Panc1 (cell line): ENCODE data around the gene ABTB2. TPM values are rescaled to one million over a fixed set of nuclear protein-coding genes. Genes with fewer than 3 reads are reported as not detected.
A peak's percentile ranks its signal among the peaks of the same experiment; 100 is the strongest.

Experiments
- ATAC-seq: fragments of 200-7000 bp; cut with Tn5 transposase; 2 replicates; pipeline ENCODE4 v1.9.1; 2020; ENCODE audit warnings: mild to moderate bottlenecking, moderate library complexity
- BruUV-seq: library from RNA; stranded (reverse); fragments of 400-500 nt; replicated peaks from 2 replicates; lab custom pipeline; 2021; lab: Mats Ljungman, UMichigan
- CTCF ChIA-PET: fragments of 300-600 bp; sonication (Branson Sonifier 250); formaldehyde crosslinking; loops from one replicate; lab custom pipeline; 2022; ENCODE audit warnings: antibody characterized with exemption; lab: Charles Lee
- POLR2A ChIA-PET: fragments of 300-600 bp; sonication (Branson Sonifier 250); formaldehyde crosslinking; loops from one replicate; lab custom pipeline; 2022; ENCODE audit warnings: antibody characterized with exemption; lab: Charles Lee
- DNase-seq: peaks from one replicate; pipeline ENCODE4 v3.0.0-alpha.2; 2010; ENCODE audit warnings: low read depth, low spot score
- H3K27ac ChIP-seq: 2 replicates; pipeline ENCODE4 v1.5.1; 2011; ENCODE audit warnings: mild to moderate bottlenecking, low read length, inconsistent platforms
- H3K27me3 ChIP-seq: fragments of 200-500 bp; sonication (Bioruptor generic); 2 replicates; pipeline ENCODE4 v1.6.0; 2014; ENCODE audit warnings: low read length, inconsistent platforms; ENCODE audit not compliant: control insufficient read depth, insufficient read depth
- H3K36me3 ChIP-seq: fragments of 200-500 bp; sonication (Bioruptor generic); 2 replicates; pipeline ENCODE4 v1.5.1; 2014; ENCODE audit warnings: inconsistent platforms, mild to moderate bottlenecking, low read length, moderate library complexity; ENCODE audit not compliant: control insufficient read depth, insufficient read depth
- H3K4me1 ChIP-seq: 2 replicates; pipeline ENCODE4 v1.5.1; 2011; ENCODE audit warnings: inconsistent platforms, mild to moderate bottlenecking, low read length, moderate library complexity; ENCODE audit not compliant: control insufficient read depth, insufficient read depth
- H3K4me3 ChIP-seq, 2 experiments: 2 replicates each; pipeline ENCODE4 v1.5.1; 2011 to 2012; ENCODE audit warnings: low read depth in 2 of 2, low read length in 2 of 2, mild to moderate bottlenecking in 2 of 2, inconsistent platforms in 1 of 2, moderate library complexity in 1 of 2
- H3K9me3 ChIP-seq: fragments of 200-500 bp; sonication (Bioruptor generic); 2 replicates; pipeline ENCODE4 v1.5.1; 2014; ENCODE audit warnings: low read depth, mild to moderate bottlenecking, inconsistent platforms, low read length, moderate library complexity; ENCODE audit not compliant: control insufficient read depth, insufficient read depth
- CTCF ChIP-seq: fragments of 450-650 bp; IDR thresholded peaks from 2 replicates; pipeline ENCODE4 v1.5.1; 2017; ENCODE audit warnings: mild to moderate bottlenecking
- POLR2AphosphoS5 ChIP-seq: IDR thresholded peaks from 2 replicates; pipeline ENCODE4 v1.6.1; 2012; ENCODE audit warnings: mild to moderate bottlenecking, low read depth, low read length, moderate library complexity
- SIN3A ChIP-seq: IDR thresholded peaks from 2 replicates; pipeline ENCODE4 v1.6.1; 2012; ENCODE audit warnings: low read depth, mild to moderate bottlenecking, low read length, moderate library complexity, borderline replicate concordance; ENCODE audit not compliant: insufficient read depth
- TCF7L2 ChIP-seq: IDR thresholded peaks from 2 replicates; pipeline ENCODE4 v1.6.1; 2011; ENCODE audit warnings: mild to moderate bottlenecking, low read depth, low read length, inconsistent platforms
- in situ Hi-C: cut with HindIII; loops from 2 replicates; pipeline ENCODE4 v1.10.0; 2016; ENCODE audit warnings: low sequenced_read_pairs, low pct_unique_long_range_greater_than_20kb
- intact Hi-C: fragments of 100-400 bp; cut with micrococcal nuclease; formaldehyde crosslinking; loops from one replicate; pipeline ENCODE4 v1.10.0; 2022; ENCODE audit not compliant: unreplicated experiment
- total RNA-seq: library from RNA; stranded (reverse); gene quantifications from one replicate; pipeline ENCODE4 v1.2.1, GENCODE V29; 2021; ENCODE audit not compliant: unreplicated experiment
- TF ChIP-seq, protein P1 (sequence below), 2 experiments: IDR thresholded peaks; 2 replicates each; pipeline ENCODE4 v1.6.1; 2011 to 2012; ENCODE audit warnings: low read depth in 2 of 2, control low read depth in 1 of 2, low read length in 1 of 2, mild to moderate bottlenecking in 1 of 2, moderate library complexity in 1 of 2; ENCODE audit not compliant: insufficient read depth in 1 of 2

Gene ABTB2
- total RNA-seq, 1 experiment from 2014 or later = 22.7 TPM

GRCh38 chr11:34266090-34266912 is 91.5 kb downstream of the ABTB2 start:
- in situ Hi-C loops = no loop called here
- intact Hi-C loops = no loop called here
- Histone ChIP-seq H3K27ac (peak overlapping the region; percentile 81), H3K27me3 (no peaks in the 10 kb centered on the region), H3K9me3 (no peaks in the 10 kb centered on the region), H3K4me1 (peaks cover 58% of the 10 kb centered on the region), H3K4me3 (no peak overlapping the region), H3K36me3 (no peaks in the 10 kb centered on the region)
- no TSS peak for BruUV-seq
- DNase-seq = no peak
- ChIA-PET POLR2A (interaction anchor here (0.6 kb wide), 1 partner anchor 25 kb away, joined by 4 read pairs; no protein-coding TSS in a partner anchor), CTCF (interaction anchor here (0.6 kb wide), 1 partner anchor 272 kb away, joined by 4 read pairs; no protein-coding TSS in a partner anchor)
- TF ChIP-seq POLR2AphosphoS5 (no peak), CTCF (no peak), TCF7L2 (no peak)
- ATAC-seq = peak; percentile 48

- no TSS peak for BruUV-seq
- intact Hi-C loops = no loop called here
- Histone ChIP-seq H3K4me3 (no peak overlapping the region), H3K36me3 (no peaks in the 10 kb centered on the region), H3K27ac (peak overlapping the region; percentile 87), H3K27me3 (no peaks in the 10 kb centered on the region), H3K9me3 (no peaks in the 10 kb centered on the region), H3K4me1 (peaks cover 58% of the 10 kb centered on the region)
- in situ Hi-C loops = no loop called here
- DNase-seq (no peak), ATAC-seq (no peak)
- TF ChIP-seq, protein P1, sequence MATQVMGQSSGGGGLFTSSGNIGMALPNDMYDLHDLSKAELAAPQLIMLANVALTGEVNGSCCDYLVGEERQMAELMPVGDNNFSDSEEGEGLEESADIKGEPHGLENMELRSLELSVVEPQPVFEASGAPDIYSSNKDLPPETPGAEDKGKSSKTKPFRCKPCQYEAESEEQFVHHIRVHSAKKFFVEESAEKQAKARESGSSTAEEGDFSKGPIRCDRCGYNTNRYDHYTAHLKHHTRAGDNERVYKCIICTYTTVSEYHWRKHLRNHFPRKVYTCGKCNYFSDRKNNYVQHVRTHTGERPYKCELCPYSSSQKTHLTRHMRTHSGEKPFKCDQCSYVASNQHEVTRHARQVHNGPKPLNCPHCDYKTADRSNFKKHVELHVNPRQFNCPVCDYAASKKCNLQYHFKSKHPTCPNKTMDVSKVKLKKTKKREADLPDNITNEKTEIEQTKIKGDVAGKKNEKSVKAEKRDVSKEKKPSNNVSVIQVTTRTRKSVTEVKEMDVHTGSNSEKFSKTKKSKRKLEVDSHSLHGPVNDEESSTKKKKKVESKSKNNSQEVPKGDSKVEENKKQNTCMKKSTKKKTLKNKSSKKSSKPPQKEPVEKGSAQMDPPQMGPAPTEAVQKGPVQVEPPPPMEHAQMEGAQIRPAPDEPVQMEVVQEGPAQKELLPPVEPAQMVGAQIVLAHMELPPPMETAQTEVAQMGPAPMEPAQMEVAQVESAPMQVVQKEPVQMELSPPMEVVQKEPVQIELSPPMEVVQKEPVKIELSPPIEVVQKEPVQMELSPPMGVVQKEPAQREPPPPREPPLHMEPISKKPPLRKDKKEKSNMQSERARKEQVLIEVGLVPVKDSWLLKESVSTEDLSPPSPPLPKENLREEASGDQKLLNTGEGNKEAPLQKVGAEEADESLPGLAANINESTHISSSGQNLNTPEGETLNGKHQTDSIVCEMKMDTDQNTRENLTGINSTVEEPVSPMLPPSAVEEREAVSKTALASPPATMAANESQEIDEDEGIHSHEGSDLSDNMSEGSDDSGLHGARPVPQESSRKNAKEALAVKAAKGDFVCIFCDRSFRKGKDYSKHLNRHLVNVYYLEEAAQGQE (IDR thresholded peaks at IDR 0.05; ENCODE audit: insufficient read depth in 1 of 2, low read depth in 2 of 2, low read length in 1 of 2) = no peak
- TF ChIP-seq TCF7L2 (no peak), SIN3A (no peak), CTCF (no peak), POLR2AphosphoS5 (no peak)
- CTCF ChIA-PET = no interaction called here
- POLR2A ChIA-PET = no interaction called here
Measured at GRCh38 chr11:34264303-34265110, 93.3 kb downstream of the ABTB2 start.
